ENCODE results near the gene BRCA1. TPM values are rescaled to one million over a fixed set of nuclear protein-coding genes. Genes with fewer than 3 reads are reported as not detected.
"Not testable (repeated sequence)": the region's sequence is repeated elsewhere in the genome, so short reads cannot be mapped to it uniquely, and the experiment has no call there.

Gene BRCA1
- total RNA-seq, 4 donors from 2014 or later: 14.4 to 31.9 (median 25.4) TPM

DNA sequence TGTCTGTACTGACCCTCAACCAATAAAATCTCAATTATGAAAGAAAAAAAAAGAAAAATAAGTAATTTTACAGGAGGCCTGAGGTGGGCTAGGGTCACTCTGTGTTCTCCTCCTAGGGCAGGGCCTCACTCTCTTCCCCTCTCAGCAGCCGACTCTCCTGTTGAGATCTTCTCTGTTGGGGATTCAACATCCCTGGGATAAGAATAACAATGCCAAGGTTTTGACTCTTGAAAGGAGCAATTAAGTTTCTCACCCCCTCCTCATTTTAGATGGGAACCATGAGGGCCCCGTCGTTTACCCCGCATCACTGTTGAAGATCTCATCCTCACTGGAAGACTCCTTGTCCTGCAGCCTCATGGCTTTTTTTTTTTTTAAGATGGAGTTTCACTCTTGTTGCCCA is 21.5 kb upstream of the BRCA1 start:
- no peaks in the 10 kb centered on the region for H3K36me3 ChIP-seq
- DNase-seq: no peak
- no peaks in the 10 kb centered on the region for H3K27me3 ChIP-seq
- H3K4me3 ChIP-seq (replicated peaks in 1 of 3): no peak overlapping the region
- intact Hi-C loops (cut with DNase I): no loop called here
- 85 to 89% methylated on average over 4 of the region's 4 CpGs for WGBS, 2 donors
- H3K9me3 ChIP-seq: no peaks in the 10 kb centered on the region
- TF ChIP-seq, protein P1, sequence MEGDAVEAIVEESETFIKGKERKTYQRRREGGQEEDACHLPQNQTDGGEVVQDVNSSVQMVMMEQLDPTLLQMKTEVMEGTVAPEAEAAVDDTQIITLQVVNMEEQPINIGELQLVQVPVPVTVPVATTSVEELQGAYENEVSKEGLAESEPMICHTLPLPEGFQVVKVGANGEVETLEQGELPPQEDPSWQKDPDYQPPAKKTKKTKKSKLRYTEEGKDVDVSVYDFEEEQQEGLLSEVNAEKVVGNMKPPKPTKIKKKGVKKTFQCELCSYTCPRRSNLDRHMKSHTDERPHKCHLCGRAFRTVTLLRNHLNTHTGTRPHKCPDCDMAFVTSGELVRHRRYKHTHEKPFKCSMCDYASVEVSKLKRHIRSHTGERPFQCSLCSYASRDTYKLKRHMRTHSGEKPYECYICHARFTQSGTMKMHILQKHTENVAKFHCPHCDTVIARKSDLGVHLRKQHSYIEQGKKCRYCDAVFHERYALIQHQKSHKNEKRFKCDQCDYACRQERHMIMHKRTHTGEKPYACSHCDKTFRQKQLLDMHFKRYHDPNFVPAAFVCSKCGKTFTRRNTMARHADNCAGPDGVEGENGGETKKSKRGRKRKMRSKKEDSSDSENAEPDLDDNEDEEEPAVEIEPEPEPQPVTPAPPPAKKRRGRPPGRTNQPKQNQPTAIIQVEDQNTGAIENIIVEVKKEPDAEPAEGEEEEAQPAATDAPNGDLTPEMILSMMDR (IDR thresholded peaks at IDR 0.05): no peak
- no peak for TF ChIP-seq POLR2A (IDR thresholded peaks at IDR 0.05)
- H3K4me1 ChIP-seq: no peaks in the 10 kb centered on the region
- H3K27ac ChIP-seq: no peak overlapping the region

DNA sequence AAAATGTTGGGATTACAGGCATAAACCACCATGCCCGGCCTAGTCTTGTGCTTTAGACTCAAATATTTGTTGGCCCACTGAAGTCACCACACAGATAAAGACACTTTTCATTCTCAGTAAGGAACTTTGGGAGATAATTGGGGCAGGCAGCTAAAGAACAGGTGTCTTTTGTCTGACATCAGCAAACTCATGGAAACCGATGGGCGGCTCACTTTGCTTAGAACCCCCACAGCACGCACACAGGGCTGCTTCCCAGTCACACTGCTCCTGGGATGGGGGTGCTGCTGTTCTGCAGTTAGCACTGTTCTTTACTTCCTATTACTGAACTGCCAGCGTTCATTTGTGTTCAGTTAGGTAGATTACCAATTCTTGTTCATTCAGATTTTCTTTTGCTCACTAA is 18.0 kb upstream of the BRCA1 start:
- no peak for DNase-seq
- Histone ChIP-seq H3K9me3 (no peaks in the 10 kb centered on the region), H3K4me3 (replicated peaks in 1 of 3) (no peak overlapping the region), H3K36me3 (no peaks in the 10 kb centered on the region), H3K27me3 (no peaks in the 10 kb centered on the region), H3K27ac (no peak overlapping the region), H3K4me1 (no peaks in the 10 kb centered on the region)
- intact Hi-C loops (cut with DNase I): no loop called here
- TF ChIP-seq, protein P1 (IDR thresholded peaks at IDR 0.05): no peak
- no peak for TF ChIP-seq POLR2A (IDR thresholded peaks at IDR 0.05)
- 89 to 90% methylated on average over 5 of the region's 5 CpGs for WGBS, 2 donors

DNA sequence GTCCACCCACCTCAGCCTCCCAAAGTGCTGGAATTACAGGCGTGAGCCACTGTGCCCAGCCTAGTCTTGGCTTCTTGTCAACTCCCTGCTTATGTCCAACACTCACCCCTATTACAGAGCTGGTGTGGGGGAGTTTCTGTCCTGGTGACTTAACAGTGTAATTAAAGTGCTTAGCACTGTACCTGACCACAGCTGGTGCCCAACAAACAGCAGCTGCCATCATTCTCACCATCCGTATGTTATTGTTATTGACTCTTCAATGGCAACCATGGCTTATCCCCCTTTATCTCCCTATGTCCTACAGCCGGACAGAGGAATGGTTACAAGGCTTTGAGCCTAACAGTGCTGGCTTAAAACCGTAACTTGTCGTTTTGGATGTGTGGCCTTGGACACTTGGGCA is 17.0 kb upstream of the BRCA1 start:
- TF ChIP-seq POLR2A (IDR thresholded peaks at IDR 0.05): no peak
- TF ChIP-seq, protein P1 (IDR thresholded peaks at IDR 0.05): no peak
- WGBS, 2 donors: 95 to 97% methylated on average over 5 of the region's 5 CpGs
- intact Hi-C loops (cut with DNase I): no loop called here
- no peaks in the 10 kb centered on the region for H3K9me3 ChIP-seq
- no peak for DNase-seq
- H3K36me3 ChIP-seq: no peaks in the 10 kb centered on the region
- no peak overlapping the region for H3K27ac ChIP-seq
- H3K27me3 ChIP-seq: no peaks in the 10 kb centered on the region
- H3K4me1 ChIP-seq: no peaks in the 10 kb centered on the region
- no peak overlapping the region for H3K4me3 ChIP-seq (replicated peaks in 1 of 3)

DNA sequence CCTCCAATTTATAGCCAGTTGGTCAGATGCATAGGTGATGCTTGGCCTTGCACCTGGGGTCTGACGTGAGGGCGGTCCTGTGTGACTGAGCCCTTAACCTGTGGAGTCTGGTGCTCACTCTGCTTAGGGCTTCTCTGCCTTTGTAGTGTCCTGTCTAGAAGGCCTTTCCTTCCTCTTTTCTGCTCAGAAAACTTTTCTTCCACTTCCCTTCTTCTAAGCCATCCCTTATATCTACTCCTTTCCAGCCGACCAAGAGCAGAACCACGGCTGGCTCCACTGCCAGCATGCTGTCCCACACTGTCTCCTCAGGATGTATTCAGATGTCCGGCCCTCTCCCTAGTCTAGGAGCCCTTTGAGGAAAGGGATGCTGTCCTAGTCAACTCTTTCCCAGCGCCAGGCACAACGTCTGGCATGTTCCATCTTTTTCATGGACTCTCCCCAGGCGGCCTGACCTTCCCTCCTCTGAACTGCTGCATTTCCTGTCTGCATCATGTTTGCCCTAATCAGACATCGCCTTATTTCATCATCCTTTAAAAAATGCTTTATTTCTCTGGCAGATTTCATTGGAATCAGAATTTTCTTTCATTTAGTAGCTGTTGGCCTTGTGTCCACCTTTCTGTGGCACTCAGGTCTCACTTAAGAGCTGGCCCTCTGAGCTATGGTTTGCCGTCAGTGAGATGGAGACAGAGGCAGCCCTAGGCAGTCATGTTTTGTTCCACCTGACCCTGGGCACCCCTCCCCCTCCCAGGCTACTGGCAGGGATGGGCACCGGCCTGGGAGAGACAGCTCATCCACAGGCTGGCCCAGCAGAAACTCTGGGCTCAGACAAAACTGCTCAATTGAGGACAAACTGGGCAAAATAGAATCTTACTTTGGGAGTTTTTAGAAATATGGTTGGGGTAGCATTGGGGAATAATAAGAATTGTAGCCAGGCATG is 15.5 kb upstream of the BRCA1 start:
- no peaks in the 10 kb centered on the region for H3K4me1 ChIP-seq

DNA sequence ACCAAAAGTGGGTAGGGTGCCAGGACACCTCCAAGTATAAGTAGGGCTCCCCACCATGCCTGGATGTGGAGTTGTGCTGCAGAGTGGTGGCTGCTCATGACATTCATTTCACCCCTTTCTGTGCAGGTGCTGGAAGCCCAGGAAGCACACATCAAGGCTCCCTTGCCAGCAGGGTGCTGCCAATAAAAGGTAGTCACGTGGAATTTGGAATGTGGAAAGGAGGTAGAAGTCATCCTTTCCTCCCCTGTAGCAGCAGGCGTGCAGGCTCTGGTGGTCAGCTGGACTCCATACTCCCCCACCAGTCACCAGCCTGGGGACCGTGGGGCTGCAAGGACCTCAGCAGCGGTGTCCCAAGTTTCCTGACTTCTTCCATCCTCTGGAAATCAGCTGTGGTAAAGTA is 13.4 kb upstream of the BRCA1 start:
- H3K4me1 ChIP-seq; DNase-seq; H3K27me3 ChIP-seq; intact Hi-C loops (cut with DNase I); H3K4me3 ChIP-seq (replicated peaks in 1 of 3); H3K36me3 ChIP-seq; H3K27ac ChIP-seq; H3K9me3 ChIP-seq: not testable (repeated sequence)
- 85 to 97% methylated on average over 3 to 4 of the region's 4 CpGs for WGBS, 2 donors

More for the DNA sequence above, 15.5 kb upstream of the BRCA1 start:
- WGBS, 2 donors: 87 to 88% methylated on average over 11 of the region's 11 CpGs
- H3K9me3 ChIP-seq: no peaks in the 10 kb centered on the region
- intact Hi-C loops (cut with DNase I): no loop called here
- no peaks in the 10 kb centered on the region for H3K36me3 ChIP-seq
- no peak for TF ChIP-seq POLR2A (IDR thresholded peaks at IDR 0.05)
- TF ChIP-seq, protein P1 (IDR thresholded peaks at IDR 0.05): no peak
- H3K27me3 ChIP-seq: no peaks in the 10 kb centered on the region
- H3K27ac ChIP-seq: no peak overlapping the region
- H3K4me3 ChIP-seq (replicated peaks in 1 of 3): no peak overlapping the region
- DNase-seq: no peak

DNA sequence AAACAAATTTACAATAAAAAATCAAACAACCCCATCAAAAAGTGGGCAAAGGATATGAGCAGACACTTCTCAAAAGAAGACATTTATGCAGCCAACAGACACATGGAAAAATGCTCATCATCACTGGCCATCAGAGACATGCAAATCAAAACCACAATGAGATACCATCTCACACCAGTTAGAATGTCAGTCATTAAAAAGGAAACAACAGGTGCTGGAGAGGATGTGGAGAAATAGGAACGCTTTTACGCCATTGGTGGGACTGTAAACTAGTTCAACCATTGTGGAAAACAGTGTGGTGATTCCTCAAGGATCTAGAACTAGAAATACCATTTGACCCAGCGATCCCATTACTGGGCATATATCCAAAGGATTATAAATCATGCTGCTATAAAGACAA is 11.4 kb upstream of the BRCA1 start:
- H3K9me3 ChIP-seq; H3K27ac ChIP-seq; H3K27me3 ChIP-seq; intact Hi-C loops (cut with DNase I); H3K4me3 ChIP-seq (replicated peaks in 1 of 3); H3K4me1 ChIP-seq; DNase-seq; H3K36me3 ChIP-seq: not testable (repeated sequence)
- WGBS, 2 donors: 88 to 92% methylated on average over 3 of the region's 3 CpGs

Measured in thyroid gland (tissue), 4 donors.